Measurements from ENCODE around the gene VAMP1.
"Not testable (repeated sequence)": the region's sequence is repeated elsewhere in the genome, so short reads cannot be mapped to it uniquely, and the experiment has no call there.

The VAMP1 gene

DNA sequence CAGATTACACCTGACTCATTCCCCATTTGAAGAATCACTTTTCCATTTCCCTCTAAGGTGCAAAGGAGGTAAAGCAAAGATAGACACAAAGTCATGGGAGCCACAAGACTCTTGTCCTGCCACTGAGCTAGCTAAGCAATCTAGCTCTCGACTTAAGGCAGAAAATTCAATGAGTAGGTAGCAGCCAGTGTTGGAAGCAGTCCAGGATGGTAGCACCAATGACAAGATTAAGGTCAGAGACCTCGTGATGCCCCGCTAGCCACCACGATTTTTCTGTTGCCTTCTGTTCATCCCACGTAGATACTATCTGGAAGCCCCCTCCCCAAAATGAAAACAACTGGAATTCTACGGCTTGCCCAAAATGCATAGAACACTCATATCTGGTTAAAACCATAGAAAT, 1.4 kb downstream of the VAMP1 start:
- H3K4me3 ChIP-seq (ENCODE audit: low read depth, low read length): no peak overlapping the region
- in situ Hi-C loops (cut with HindIII; ENCODE audit: low sequenced_read_pairs): loop anchor here (25.0 kb wide), 1 partner anchor 157 kb away; the partner anchor contains the start of gene PLEKHG6
- TF ChIP-seq, protein P1, sequence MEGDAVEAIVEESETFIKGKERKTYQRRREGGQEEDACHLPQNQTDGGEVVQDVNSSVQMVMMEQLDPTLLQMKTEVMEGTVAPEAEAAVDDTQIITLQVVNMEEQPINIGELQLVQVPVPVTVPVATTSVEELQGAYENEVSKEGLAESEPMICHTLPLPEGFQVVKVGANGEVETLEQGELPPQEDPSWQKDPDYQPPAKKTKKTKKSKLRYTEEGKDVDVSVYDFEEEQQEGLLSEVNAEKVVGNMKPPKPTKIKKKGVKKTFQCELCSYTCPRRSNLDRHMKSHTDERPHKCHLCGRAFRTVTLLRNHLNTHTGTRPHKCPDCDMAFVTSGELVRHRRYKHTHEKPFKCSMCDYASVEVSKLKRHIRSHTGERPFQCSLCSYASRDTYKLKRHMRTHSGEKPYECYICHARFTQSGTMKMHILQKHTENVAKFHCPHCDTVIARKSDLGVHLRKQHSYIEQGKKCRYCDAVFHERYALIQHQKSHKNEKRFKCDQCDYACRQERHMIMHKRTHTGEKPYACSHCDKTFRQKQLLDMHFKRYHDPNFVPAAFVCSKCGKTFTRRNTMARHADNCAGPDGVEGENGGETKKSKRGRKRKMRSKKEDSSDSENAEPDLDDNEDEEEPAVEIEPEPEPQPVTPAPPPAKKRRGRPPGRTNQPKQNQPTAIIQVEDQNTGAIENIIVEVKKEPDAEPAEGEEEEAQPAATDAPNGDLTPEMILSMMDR (IDR thresholded peaks at IDR 0.05; ENCODE audit: low read depth, low read length): no peak
- no peak for DNase-seq (ENCODE audit: low read depth, low spot score)

DNA sequence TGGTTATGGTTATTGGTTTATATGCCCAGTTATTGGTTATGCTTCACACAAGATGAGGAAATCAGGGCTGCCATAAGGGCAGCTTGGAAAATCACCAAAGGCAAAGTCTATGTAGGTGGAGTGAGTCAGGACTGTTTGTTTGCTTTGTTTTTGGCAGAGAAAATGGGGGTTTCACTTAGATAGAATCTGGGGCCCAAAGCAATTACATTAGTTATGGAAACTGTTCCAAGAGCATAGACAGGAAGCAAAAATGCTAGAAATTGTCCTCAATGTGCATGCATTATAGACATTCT, 2.2 kb downstream of the VAMP1 start:
- DNase-seq (ENCODE audit: low read depth, low spot score): peak; percentile 24
- in situ Hi-C loops (cut with HindIII; ENCODE audit: low sequenced_read_pairs): loop anchor here (25.0 kb wide), 1 partner anchor 156 kb away; the partner anchor contains the start of gene PLEKHG6
- TF ChIP-seq, protein P1 (IDR thresholded peaks at IDR 0.05; ENCODE audit: low read depth, low read length): no peak
- no peak overlapping the region for H3K4me3 ChIP-seq (ENCODE audit: low read depth, low read length)

DNA sequence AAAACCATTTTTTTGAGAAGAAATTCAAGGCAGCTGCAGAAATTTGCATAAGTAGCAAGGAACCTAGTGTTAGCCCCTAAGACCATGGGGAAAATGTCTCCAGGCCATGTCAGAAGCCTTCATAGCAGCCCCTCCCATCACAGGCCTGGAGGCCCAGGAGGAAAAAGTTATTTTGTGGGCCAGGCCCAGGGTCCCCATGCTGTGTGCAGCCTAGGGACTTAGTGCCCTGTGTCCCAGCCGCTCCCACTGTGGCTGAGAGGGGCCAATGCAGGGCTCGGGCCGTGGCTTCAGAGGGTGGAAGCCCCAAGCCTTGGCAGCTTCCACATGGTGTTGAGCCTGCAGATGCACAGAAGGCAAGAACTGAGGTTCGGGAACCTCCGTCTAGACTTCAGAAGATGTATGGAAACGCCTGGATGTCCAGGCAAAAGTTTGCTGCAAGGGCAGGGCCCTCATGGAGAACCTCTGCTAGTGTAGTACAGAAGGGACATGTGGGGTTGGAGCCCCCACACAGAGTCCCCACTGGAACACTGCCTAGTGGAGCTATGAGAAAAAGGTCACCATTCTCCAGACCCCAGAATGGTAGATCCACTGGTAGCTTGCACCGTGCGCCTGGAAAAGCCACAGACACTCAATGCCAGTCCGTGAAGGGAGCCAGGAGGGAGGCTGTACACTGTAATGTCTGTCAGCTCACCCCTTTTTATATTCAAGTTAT, 2.8 kb downstream of the VAMP1 start:
- not testable (repeated sequence) for DNase-seq (ENCODE audit: low read depth, low spot score)

DNA sequence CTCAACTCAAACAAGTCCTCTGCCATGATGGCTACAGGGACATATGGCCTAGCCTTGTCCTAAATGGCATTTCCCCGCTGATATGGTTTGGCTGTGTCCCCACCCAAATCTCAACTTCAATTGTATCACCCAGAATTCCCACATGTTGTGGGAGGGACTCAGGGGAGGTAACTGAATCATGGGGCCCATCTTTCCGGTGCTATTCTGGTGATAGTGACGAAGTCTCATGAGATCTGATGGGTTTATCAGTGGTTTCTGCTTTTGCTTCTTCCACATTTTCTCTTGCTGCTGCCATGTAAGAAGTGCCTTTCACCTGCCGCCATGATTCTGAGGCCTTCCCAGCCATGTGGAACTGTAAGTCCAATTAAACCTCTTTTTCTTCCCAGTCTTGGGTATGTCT, 3.7 kb downstream of the VAMP1 start:
- not testable (repeated sequence) for DNase-seq (ENCODE audit: low read depth, low spot score); H3K4me3 ChIP-seq (ENCODE audit: low read depth, low read length)
- in situ Hi-C loops (cut with HindIII; ENCODE audit: low sequenced_read_pairs): loop anchor here (25.0 kb wide), 1 partner anchor 154 kb away; the partner anchor contains the start of gene PLEKHG6

More for the DNA sequence above, 2.8 kb downstream of the VAMP1 start:
- not testable (repeated sequence) for H3K4me3 ChIP-seq (ENCODE audit: low read depth, low read length)
- in situ Hi-C loops (cut with HindIII; ENCODE audit: low sequenced_read_pairs): loop anchor here (25.0 kb wide), 1 partner anchor 155 kb away; the partner anchor contains the start of gene PLEKHG6

DNA sequence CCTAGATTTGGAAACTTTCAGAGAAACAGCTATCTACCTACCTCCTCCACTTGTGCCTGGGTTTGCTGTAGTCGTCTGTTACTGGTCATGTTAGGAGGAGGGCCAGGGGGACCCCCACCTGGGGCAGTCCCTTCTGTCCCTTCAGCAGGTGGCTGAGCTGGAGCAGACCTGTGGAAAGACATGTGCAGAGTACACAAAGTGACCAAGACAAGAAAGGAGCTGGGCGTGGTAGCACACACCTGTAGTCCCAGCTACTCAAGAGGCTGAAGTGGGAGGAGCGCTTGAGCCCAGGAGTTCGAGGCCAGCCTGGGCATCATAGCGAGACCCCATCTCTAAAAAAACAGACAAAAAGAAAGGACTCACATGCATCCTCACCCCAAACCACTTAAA, 4.3 kb downstream of the VAMP1 start:
- in situ Hi-C loops (cut with HindIII; ENCODE audit: low sequenced_read_pairs): loop anchor here (25.0 kb wide), 1 partner anchor 154 kb away; the partner anchor contains the start of gene PLEKHG6
- H3K4me3 ChIP-seq (ENCODE audit: low read depth, low read length): no peak overlapping the region
- DNase-seq (ENCODE audit: low read depth, low spot score): no peak
- TF ChIP-seq, protein P1 (IDR thresholded peaks at IDR 0.05; ENCODE audit: low read depth, low read length): no peak

DNA sequence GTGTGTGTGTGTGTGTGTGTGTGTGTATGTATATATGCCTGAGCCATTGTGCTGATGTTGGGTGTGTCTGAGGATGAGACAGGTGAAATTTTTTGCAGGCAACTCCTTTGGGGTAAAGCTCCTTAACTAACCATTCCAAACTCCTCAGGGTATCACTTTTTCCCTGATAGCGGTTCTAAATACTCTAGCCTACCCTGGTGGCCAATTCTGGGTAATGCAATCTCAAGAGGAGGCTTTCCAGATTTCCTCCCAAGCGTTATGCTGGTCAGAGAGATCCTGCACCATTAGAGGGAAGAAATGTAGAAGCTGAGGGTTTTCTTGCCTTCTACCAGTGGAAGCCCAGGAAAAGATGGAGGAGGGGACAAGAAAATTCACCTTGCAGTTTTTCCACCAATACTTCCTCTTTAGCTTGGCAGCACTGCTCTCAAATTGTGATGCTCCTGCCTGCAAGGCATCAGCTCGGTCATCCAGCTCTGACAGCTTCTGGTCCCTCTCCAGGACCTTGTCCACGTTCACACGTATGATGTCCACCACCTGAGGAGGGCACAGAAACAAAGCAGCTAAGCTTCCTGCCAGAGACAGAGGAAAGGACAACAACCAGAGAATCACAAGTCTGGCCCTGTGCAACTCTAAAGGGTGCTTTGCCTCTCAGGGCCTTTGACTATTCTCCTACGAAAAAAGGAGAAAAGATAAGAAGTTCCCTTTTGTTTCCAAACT, 4.9 kb downstream of the VAMP1 start:
- in situ Hi-C loops (cut with HindIII; ENCODE audit: low sequenced_read_pairs): loop anchor here (25.0 kb wide), 1 partner anchor 153 kb away; the partner anchor contains the start of gene PLEKHG6
- H3K4me3 ChIP-seq (ENCODE audit: low read depth, low read length): no peak overlapping the region
- peak; percentile 70 for DNase-seq (ENCODE audit: low read depth, low spot score)
- TF ChIP-seq, protein P1 (IDR thresholded peaks at IDR 0.05; ENCODE audit: low read depth, low read length): peak; percentile 95

DNA sequence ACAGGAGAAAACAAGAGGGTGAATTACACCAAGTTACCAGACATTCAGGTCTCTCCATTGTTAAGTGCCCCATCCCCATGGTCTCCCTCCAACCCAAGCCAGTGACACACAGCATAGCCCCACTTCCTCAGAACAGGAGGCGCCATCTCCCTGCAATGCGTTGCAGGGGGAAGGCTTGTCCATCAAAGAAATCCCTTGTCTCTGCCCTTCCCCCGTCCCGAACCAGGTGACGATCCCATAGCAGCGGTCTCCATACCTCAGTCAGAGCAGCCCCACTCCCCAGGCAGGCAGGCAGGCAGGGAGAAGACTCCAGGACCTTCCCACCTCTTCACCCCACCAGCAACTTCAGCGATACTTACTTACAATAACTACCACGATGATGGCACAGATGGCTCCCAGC, 5.9 kb downstream of the VAMP1 start:
- TF ChIP-seq, protein P1 (IDR thresholded peaks at IDR 0.05; ENCODE audit: low read depth, low read length): no peak
- H3K4me3 ChIP-seq (ENCODE audit: low read depth, low read length): no peak overlapping the region
- no peak for DNase-seq (ENCODE audit: low read depth, low spot score)
- in situ Hi-C loops (cut with HindIII; ENCODE audit: low sequenced_read_pairs): loop anchor here (25.0 kb wide), 1 partner anchor 152 kb away; the partner anchor contains the start of gene PLEKHG6

All from astrocyte of the spinal cord (primary cell).